Aortic smooth muscle cell (primary cell): ENCODE measurements around the gene PLEKHA6. TPM values are rescaled to one million over a fixed set of nuclear protein-coding genes. Genes with fewer than 3 reads are reported as not detected.

Source experiments
- total RNA-seq: library from RNA; depleted of rRNA; stranded (reverse); fragments of >200 nt; gene quantifications from 2 replicates; pipeline ENCODE4 v1.2.3, GENCODE V29; 2014

The PLEKHA6 gene, protein sequence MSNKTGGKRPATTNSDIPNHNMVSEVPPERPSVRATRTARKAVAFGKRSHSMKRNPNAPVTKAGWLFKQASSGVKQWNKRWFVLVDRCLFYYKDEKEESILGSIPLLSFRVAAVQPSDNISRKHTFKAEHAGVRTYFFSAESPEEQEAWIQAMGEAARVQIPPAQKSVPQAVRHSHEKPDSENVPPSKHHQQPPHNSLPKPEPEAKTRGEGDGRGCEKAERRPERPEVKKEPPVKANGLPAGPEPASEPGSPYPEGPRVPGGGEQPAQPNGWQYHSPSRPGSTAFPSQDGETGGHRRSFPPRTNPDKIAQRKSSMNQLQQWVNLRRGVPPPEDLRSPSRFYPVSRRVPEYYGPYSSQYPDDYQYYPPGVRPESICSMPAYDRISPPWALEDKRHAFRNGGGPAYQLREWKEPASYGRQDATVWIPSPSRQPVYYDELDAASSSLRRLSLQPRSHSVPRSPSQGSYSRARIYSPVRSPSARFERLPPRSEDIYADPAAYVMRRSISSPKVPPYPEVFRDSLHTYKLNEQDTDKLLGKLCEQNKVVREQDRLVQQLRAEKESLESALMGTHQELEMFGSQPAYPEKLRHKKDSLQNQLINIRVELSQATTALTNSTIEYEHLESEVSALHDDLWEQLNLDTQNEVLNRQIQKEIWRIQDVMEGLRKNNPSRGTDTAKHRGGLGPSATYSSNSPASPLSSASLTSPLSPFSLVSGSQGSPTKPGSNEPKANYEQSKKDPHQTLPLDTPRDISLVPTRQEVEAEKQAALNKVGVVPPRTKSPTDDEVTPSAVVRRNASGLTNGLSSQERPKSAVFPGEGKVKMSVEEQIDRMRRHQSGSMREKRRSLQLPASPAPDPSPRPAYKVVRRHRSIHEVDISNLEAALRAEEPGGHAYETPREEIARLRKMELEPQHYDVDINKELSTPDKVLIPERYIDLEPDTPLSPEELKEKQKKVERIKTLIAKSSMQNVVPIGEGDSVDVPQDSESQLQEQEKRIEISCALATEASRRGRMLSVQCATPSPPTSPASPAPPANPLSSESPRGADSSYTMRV
- 0.31 and 1.5 TPM in 2 replicates for total RNA-seq

DNA sequence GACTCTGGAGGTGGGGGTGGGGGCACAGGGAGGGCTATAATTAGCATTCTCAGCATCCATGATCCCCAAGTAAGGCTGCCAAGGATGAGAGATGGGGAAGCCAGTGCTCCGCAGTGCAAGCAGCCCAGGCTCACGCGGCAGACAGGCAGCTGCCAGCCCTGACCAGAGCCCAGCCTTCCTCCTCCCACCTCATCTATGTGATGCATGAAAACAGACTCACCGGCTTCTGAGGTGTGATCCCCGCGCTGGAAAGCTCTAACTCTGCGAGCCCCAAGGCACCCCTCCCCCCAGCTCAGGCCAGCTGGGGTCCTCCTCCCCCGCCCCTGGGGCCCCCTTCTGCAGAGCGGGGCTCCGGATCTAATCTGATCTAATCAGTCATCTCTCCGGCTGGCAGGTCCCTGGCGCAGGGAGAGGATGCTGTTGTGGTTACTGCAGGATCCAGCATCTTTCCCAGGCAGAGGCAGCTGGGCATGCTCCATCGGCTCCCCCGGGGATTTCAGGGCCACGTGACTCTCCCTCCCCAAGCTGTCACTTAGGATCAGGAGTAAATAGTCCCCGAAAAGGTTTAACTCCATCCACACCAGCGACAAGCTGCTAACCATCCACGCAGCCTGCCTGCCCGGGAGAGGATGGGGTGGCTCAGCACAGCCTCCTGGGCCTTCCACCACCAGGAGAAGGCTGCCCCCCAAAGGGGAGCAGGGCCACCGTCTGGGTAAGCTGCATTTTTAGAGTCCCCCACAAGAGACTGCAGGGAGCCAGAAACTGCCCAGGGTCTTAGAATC is at the start of gene PLEKHA6:
PLEKHA6 (minus strand) TSS at position 456 of the 782 bp plus-strand sequence. CDS start 86,202 bp downstream, outside the sequence.

DNA sequence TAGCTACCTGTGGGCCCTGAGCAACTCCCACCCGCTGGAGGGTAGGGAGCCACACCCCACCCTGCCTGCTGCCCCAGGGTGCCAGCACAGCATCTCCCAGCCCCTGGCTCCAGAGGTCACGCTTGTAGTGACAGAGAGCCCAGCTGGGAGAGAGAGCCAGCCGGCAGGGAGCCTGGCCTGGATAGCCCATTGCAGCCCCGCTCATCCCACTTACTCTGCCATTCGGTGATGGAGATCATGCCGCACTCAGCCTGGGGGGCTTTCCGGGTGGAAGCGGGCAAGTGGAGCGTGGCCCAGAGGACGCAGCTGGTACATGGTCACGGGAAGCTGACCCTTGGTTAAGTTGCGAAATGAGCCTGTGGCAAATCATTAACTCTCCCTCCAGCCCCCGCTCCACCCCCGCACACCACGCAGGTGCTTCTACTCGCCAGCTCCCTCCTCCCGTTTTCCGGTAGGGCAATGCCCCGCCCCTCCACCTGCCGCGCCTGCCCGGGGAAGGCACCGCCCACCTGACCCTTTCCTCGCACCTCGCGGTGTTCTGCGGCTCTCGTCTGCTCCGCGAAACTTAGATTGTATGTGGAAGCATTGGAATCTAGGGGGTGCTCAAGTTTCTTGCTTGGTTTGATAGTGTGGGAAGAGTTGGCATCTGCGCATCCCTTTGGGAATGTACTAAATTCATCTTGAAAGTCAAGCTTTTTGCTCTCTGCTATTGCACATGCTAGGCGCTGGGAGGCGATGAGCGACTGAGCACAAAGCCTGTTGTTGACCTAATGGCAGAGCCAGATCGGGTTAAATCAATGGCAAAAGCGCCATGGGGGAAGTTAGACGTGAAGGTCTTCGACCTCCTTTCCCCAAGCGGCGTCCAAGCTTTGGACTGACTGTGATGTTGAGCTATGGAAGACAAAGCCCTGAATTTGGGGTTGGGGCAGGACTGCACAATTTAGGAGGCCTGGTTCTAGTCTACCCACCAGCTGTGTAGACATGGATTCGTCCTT is 145.8 kb downstream of the PLEKHA6 start, which contains the start of gene GOLT1A:
GOLT1A (minus strand) TSS at position 321 of the 995 bp plus-strand sequence; CDS start at position 239, 82 bp downstream.

DNA sequence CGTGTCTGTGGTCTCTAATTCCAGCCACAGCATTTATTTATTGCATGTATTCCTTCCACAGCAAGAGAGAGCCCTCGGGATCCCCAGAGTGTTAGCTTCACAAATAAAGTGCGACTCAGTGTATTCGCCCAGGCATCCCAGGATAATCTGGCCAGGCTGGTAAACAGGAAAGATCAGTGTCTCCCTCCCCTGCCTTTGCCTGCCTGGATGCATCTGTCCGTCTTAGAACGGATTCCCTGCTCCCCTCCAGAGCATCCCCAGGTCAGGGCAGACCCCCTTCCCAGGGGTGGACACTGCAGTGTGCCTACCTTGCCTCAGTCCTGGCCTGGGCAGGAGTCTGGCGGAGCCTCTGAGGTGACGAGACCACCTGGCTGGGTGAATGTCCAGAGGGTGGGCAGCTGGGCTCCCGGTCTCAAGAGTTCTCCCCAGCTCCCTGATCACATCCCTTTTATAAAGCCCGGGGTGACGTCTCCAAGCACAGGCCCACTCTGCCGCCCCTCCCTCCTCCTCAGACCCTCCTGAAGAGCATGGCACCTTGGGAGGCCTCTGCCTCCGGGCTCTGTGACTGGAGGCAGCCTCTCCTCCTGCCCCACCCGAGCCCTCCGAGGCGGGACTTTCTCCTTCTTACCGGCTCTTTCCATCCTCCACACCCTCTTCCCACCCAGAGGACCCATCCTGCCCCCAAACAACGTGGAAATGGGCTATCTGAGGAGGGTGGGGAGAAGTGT is 163.5 kb downstream of the PLEKHA6 start, which contains the start of gene KISS1:
KISS1 (minus strand) TSS at position 424 of the 728 bp plus-strand sequence. CDS start 3,615 bp downstream, outside the sequence.

Other genes starting within 250 kb of the PLEKHA6 start
- gene ETNK2, start 207.9 kb downstream of the PLEKHA6 start, total RNA-seq = 0.37 and 0.53 TPM in 2 replicates
- gene REN, start 193.6 kb downstream of the PLEKHA6 start, total RNA-seq = not detected in 2 replicates
- not detected in 2 replicates for gene KISS1, start 163.4 kb downstream of the PLEKHA6 start, total RNA-seq
- gene GOLT1A, start 145.9 kb downstream of the PLEKHA6 start, total RNA-seq = not detected in 2 replicates
- 19.4 and 23.1 TPM in 2 replicates for gene PPP1R15B, start 51.9 kb upstream of the PLEKHA6 start, total RNA-seq
- 2.8 and 4.8 TPM in 2 replicates for gene PIK3C2B, start 134.9 kb upstream of the PLEKHA6 start, total RNA-seq
- gene MDM4, start 156.5 kb upstream of the PLEKHA6 start, total RNA-seq = 21.7 and 30.5 TPM in 2 replicates